HL-60 (cell line): ENCODE results near the gene FOXN1.

Experiments used
- REST ChIP-seq: IDR thresholded peaks from 2 replicates; pipeline ENCODE4 v1.6.1; 2012; ENCODE audit warnings: low read depth; ENCODE audit not compliant: insufficient replicate concordance
- TF ChIP-seq, protein P1 (sequence below): IDR thresholded peaks from one replicate; pipeline ENCODE4 v1.5.1; 2011; ENCODE audit warnings: low read length, control low read depth, inconsistent platforms; ENCODE audit not compliant: insufficient read depth

GRCh38 chr17:28544402-28545140 is 38.4 kb downstream of the FOXN1 start:
- no peak for TF ChIP-seq REST
- TF ChIP-seq, protein P1, sequence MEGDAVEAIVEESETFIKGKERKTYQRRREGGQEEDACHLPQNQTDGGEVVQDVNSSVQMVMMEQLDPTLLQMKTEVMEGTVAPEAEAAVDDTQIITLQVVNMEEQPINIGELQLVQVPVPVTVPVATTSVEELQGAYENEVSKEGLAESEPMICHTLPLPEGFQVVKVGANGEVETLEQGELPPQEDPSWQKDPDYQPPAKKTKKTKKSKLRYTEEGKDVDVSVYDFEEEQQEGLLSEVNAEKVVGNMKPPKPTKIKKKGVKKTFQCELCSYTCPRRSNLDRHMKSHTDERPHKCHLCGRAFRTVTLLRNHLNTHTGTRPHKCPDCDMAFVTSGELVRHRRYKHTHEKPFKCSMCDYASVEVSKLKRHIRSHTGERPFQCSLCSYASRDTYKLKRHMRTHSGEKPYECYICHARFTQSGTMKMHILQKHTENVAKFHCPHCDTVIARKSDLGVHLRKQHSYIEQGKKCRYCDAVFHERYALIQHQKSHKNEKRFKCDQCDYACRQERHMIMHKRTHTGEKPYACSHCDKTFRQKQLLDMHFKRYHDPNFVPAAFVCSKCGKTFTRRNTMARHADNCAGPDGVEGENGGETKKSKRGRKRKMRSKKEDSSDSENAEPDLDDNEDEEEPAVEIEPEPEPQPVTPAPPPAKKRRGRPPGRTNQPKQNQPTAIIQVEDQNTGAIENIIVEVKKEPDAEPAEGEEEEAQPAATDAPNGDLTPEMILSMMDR = no peak
